K562 (cell line): ENCODE measurements around the gene ISM1. TPM values are rescaled to one million over a fixed set of nuclear protein-coding genes. Genes with fewer than 3 reads are reported as not detected.

Source experiments
- ATAC-seq: fragments of 200-7000 bp; cut with Tn5 transposase; 3 replicates; pipeline ENCODE4 v1.9.1; 2020; ENCODE audit warnings: moderate library complexity
- BruUV-seq: library from RNA; stranded (reverse); fragments of 400-500 nt; replicated peaks from 2 replicates; lab custom pipeline; 2021; lab: Mats Ljungman, UMichigan
- CTCF ChIA-PET: fragments of 300-600 bp; formaldehyde crosslinking; extraction: SDS; loops from one replicate; lab custom pipeline; 2021; ENCODE audit warnings: low intra/inter-chr PET ratio; lab: Yijun Ruan, JAX
- POLR2A ChIA-PET: fragments of 300-600, 350-650 bp; sonication (Branson Sonifier 250); formaldehyde crosslinking; extraction: SDS; loops from one replicate; lab custom pipeline; 2021; ENCODE audit warnings: antibody characterized with exemption, inconsistent platforms; lab: Yijun Ruan, JAX
- DNase-seq, 4 experiments: peaks; one replicate each; pipeline versions ENCODE4 v3.0.0 to v3.0.0-alpha.2; 2011 to 2018; ENCODE audit warnings: low spot score in 3 of 4, mixed read lengths in 3 of 4; ENCODE audit errors: extremely low read depth in 1 of 4
- FAIRE-seq: peaks from 2 replicates; lab custom pipeline; 2011; peaks lifted over from hg19 to GRCh38; lab: Jason Lieb, UNC
- H2AFZ ChIP-seq: 2 replicates; pipeline ENCODE4 v1.6.0; 2011; ENCODE audit warnings: low read depth, low read length, control low read depth, inconsistent platforms
- H3K27ac ChIP-seq: fragments of 200-600 bp; 3 replicates; pipeline ENCODE4 v1.8.0; 2011; ENCODE audit warnings: low read depth, mild to moderate bottlenecking, control low read depth, inconsistent platforms, low read length, moderate library complexity, mixed read lengths; ENCODE audit errors: extremely low read depth
- H3K27me3 ChIP-seq, 2 experiments: fragments of 300-600 bp in 1 of 2; 2 replicates in 1 of 2; 3 replicates in 1 of 2; pipeline versions ENCODE4 v1.6.0 to v1.8.0; 2011; ENCODE audit warnings: inconsistent platforms in 2 of 2, low read length in 2 of 2, mild to moderate bottlenecking in 1 of 2, mixed read lengths in 1 of 2, moderate library complexity in 1 of 2; ENCODE audit not compliant: control insufficient read depth in 2 of 2, insufficient read depth in 2 of 2
- H3K36me3 ChIP-seq: fragments of 300-600 bp; 3 replicates; pipeline ENCODE4 v1.8.0; 2011; ENCODE audit warnings: mild to moderate bottlenecking, low read length, inconsistent platforms; ENCODE audit not compliant: control insufficient read depth, insufficient read depth
- H3K4me1 ChIP-seq, 2 experiments: fragments of 200-600 bp in 1 of 2; replicated peaks in 1 of 2; 2 replicates in 1 of 2; 3 replicates in 1 of 2; pipeline versions ENCODE4 v1.5.1 to v1.8.0; 2011; ENCODE audit warnings: inconsistent platforms in 2 of 2, low read length in 2 of 2, mild to moderate bottlenecking in 1 of 2, mixed read lengths in 1 of 2, moderate library complexity in 1 of 2; ENCODE audit not compliant: control insufficient read depth in 2 of 2, insufficient read depth in 2 of 2
- H3K4me2 ChIP-seq: 2 replicates; pipeline ENCODE4 v1.6.1; 2011; ENCODE audit warnings: low read length, control low read depth, inconsistent platforms, mixed read lengths; ENCODE audit not compliant: insufficient read depth
- H3K4me3 ChIP-seq: fragments of 200-600 bp; sonication (generic), shearing (Covaris generic); 2 replicates; pipeline ENCODE4 v1.5.1; 2016; ENCODE audit warnings: control low read depth, inconsistent platforms
- H3K79me2 ChIP-seq: fragments of 200-600 bp; 3 replicates; pipeline ENCODE4 v1.8.0; 2011; ENCODE audit warnings: low read length, inconsistent platforms; ENCODE audit not compliant: control insufficient read depth, insufficient read depth
- H3K9ac ChIP-seq, 2 experiments: 2 replicates each; pipeline versions ENCODE4 v1.6.0 to v1.6.1; 2011; ENCODE audit warnings: low read depth in 2 of 2, low read length in 2 of 2, control low read depth in 1 of 2, inconsistent platforms in 1 of 2, mild to moderate bottlenecking in 1 of 2, mixed read lengths in 1 of 2; ENCODE audit not compliant: insufficient read depth in 1 of 2
- H3K9me1 ChIP-seq: one replicate; pipeline ENCODE4 v1.6.0; 2011; ENCODE audit warnings: inconsistent platforms, mild to moderate bottlenecking, low read length, moderate library complexity; ENCODE audit not compliant: control insufficient read depth, insufficient read depth
- H3K9me3 ChIP-seq: replicated peaks from 2 replicates; pipeline ENCODE4 v1.5.1; 2011; ENCODE audit warnings: low read depth, low read length, inconsistent platforms; ENCODE audit not compliant: control insufficient read depth, insufficient read depth
- H4K20me1 ChIP-seq: replicated peaks from 2 replicates; pipeline ENCODE4 v1.6.1; 2011; ENCODE audit warnings: low read length, inconsistent platforms, mixed read lengths; ENCODE audit not compliant: control insufficient read depth, insufficient read depth
- CBX5 ChIP-seq: IDR thresholded peaks from 2 replicates; pipeline ENCODE4 v1.6.1; 2014; ENCODE audit warnings: low read depth, borderline replicate concordance
- ELF1 ChIP-seq: fragments of 200-800 bp; sonication (Bioruptor generic); IDR thresholded peaks from 2 replicates; pipeline ENCODE4 v1.6.1; 2016; ENCODE audit warnings: missing genetic modification characterization, missing compliant biosample characterization
- FOXP4 ChIP-seq: sonication (generic); formaldehyde crosslinking; IDR thresholded peaks from 2 replicates; pipeline ENCODE4 v1.8.0; 2022; ENCODE audit warnings: mild to moderate bottlenecking, missing genetic modification reagents, borderline replicate concordance
- GATAD2A ChIP-seq: fragments of 450-650 bp; IDR thresholded peaks from 2 replicates; pipeline ENCODE4 v1.6.1; 2017
- KDM5B ChIP-seq: fragments of 200-600 bp; sonication (generic); IDR thresholded peaks from 2 replicates; pipeline ENCODE4 v1.6.1; 2012; ENCODE audit warnings: low read depth, mild to moderate bottlenecking, moderate library complexity, low read length, control low read depth, inconsistent platforms; ENCODE audit not compliant: insufficient replicate concordance
- MBD2 ChIP-seq: sonication (generic); IDR thresholded peaks from 2 replicates; pipeline ENCODE4 v1.6.1; 2016; ENCODE audit warnings: low read depth, borderline replicate concordance
- MLX ChIP-seq, 2 experiments: fragments of 450-650 bp in 1 of 2; sonication (generic) in 1 of 2; formaldehyde crosslinking; conservative IDR thresholded peaks; 2 replicates each; pipeline versions ENCODE4 v1.4.0 to v1.8.1; 2020 to 2022; ENCODE audit warnings: mild to moderate bottlenecking in 1 of 2, missing genetic modification reagents in 1 of 2
- NFATC3 ChIP-seq: fragments of 450-650 bp; IDR thresholded peaks from 2 replicates; pipeline ENCODE4 v1.6.1; 2017; ENCODE audit warnings: mild to moderate bottlenecking
- PHF20 ChIP-seq: fragments of 450-650 bp; IDR thresholded peaks from 2 replicates; pipeline ENCODE4 v1.6.1; 2018; ENCODE audit not compliant: partially characterized antibody
- RB1 ChIP-seq: fragments of 450-650 bp; IDR thresholded peaks from 2 replicates; pipeline ENCODE4 v1.6.1; 2017; ENCODE audit warnings: low read depth, mild to moderate bottlenecking
- RHOXF2B ChIP-seq: fragments of 250-450 bp; sonication (Bioruptor Pico); conservative IDR thresholded peaks from 2 replicates; pipeline ENCODE4 v1.5.1; 2021
- SMAD1 ChIP-seq: fragments of 150-350 bp; IDR thresholded peaks from 2 replicates; pipeline ENCODE4 v1.6.1; 2014; ENCODE audit warnings: low read length, low read depth; ENCODE audit not compliant: partially characterized antibody
- TAF9B ChIP-seq: fragments of 450-650 bp; IDR thresholded peaks from 2 replicates; pipeline ENCODE4 v1.6.1; 2018; ENCODE audit warnings: mild to moderate bottlenecking; ENCODE audit not compliant: partially characterized antibody
- ZNF57 ChIP-seq: fragments of 450-650 bp; formaldehyde crosslinking; IDR thresholded peaks from 2 replicates; pipeline ENCODE4 v1.4.0; 2020; ENCODE audit warnings: mild to moderate bottlenecking, moderate library complexity
- WGBS: fragments of 100-300 bp; shearing (Covaris generic); methylation state at CpG from one replicate; pipeline ENCODE4 v1.1.6; 2016; ENCODE audit warnings: low coverage, mixed read lengths; ENCODE audit not compliant: insufficient coverage; ENCODE audit errors: missing lambda C conversion rate; 5-methylcytosine and 5-hydroxymethylcytosine counted together
- in situ Hi-C: fragments of 300-500 bp; cut with MboI; formaldehyde crosslinking; loops from 4 replicates; pipeline ENCODE4 v1.15.0; 2018; ENCODE audit warnings: inconsistent platforms, mixed read lengths
- intact Hi-C: fragments of 100-400 bp; cut with micrococcal nuclease; formaldehyde crosslinking; loops from 2 replicates; pipeline ENCODE4 v1.14.2; 2022
- polyA plus RNA-seq, 8 experiments: library from polyadenylated mRNA; depleted of rRNA in 4 of 8; stranded (reverse) in 5 of 8; unstranded in 3 of 8; fragments of >200 nt; fragmentation: Nextera tagmentation in 2 of 8; fragmentation: Illumina TruSeq in 1 of 8; extraction: Ambion mirVana in 2 of 8; extraction: Trizol in 1 of 8; gene quantifications; 2 replicates each; pipeline versions ENCODE4 v1.2.1 to v1.2.3, GENCODE V29; 2011 to 2014; ENCODE audit warnings: inconsistent platforms in 1 of 8, missing spikeins in 1 of 8
- total RNA-seq, 7 experiments: library from RNA; depleted of rRNA in 6 of 7; stranded (reverse); fragments of >200 nt in 6 of 7; fragmentation: Illumina TruSeq in 2 of 7; extraction: Trizol in 2 of 7; gene quantifications; 2 replicates each; pipeline versions ENCODE4 v1.2.1 to v1.2.3, GENCODE V29; 2011 to 2021; ENCODE audit warnings: low replicate concordance in 1 of 7

ISM1 gene
- total and polyA plus RNA-seq, 9 of the 15 experiments (the other 6 are each of a cell fraction or from before 2014, with no cell fraction given): not detected

GRCh38 chr20:13250251-13250650, 29.2 kb downstream of the ISM1 start:
- CTCF ChIA-PET: no interaction called here
- FAIRE-seq (no peak), ATAC-seq (no peak)
- no peaks in the 10 kb centered on the region for H4K20me1 ChIP-seq
- H3K79me2 ChIP-seq: no peaks in the 10 kb centered on the region
- no peak overlapping the region for H3K4me2 ChIP-seq
- WGBS: 2% methylated on average over 6 of the region's 6 CpGs
- no peak overlapping the region for H3K9ac ChIP-seq
- H3K9me3 ChIP-seq: no peaks in the 10 kb centered on the region
- BruUV-seq: no TSS peak
- no peaks in the 10 kb centered on the region; a peak in 1 of 5 replicates for H3K4me1 ChIP-seq
- no peak overlapping the region for H3K4me3 ChIP-seq
- no peaks in the 10 kb centered on the region for H3K36me3 ChIP-seq
- no peak overlapping the region for H3K27ac ChIP-seq
- no peak for TF ChIP-seq RB1
- TF ChIP-seq ZNF57 (CRISPR knock-in tag): no peak
- TF ChIP-seq PHF20: no peak
- TF ChIP-seq TAF9B: no peak
- TF ChIP-seq ELF1: no peak
- TF ChIP-seq MBD2: no peak
- no peak for TF ChIP-seq RHOXF2B (CRISPR knock-in tag)
- no peak for TF ChIP-seq MLX (CRISPR knock-in tag; conservative IDR thresholded peaks at IDR 0.05)
- no peak for TF ChIP-seq GATAD2A
- TF ChIP-seq NFATC3: no peak
- TF ChIP-seq KDM5B: no peak
- no peak for TF ChIP-seq FOXP4
- no peak for TF ChIP-seq CBX5
- TF ChIP-seq SMAD1: no peak
- TF ChIP-seq, all 486 proteins: peak for 0
- H2AFZ ChIP-seq: no peak overlapping the region
- no peaks in the 10 kb centered on the region for H3K27me3 ChIP-seq
- intact Hi-C loops: no loop called here
- in situ Hi-C loops: no loop called here
- no peaks in the 10 kb centered on the region for H3K9me1 ChIP-seq
- POLR2A ChIA-PET: no interaction called here
- no peak for DNase-seq
